Peyer's patch (tissue), 4 donors: ENCODE data around the gene SSH2. TPM values are rescaled to one million over a fixed set of nuclear protein-coding genes. Genes with fewer than 3 reads are reported as not detected.
"Not testable (repeated sequence)": the region's sequence is repeated elsewhere in the genome, so short reads cannot be mapped to it uniquely, and the experiment has no call there.

Experiments
- DNase-seq, 3 donors: peaks; one replicate each; pipeline ENCODE4 v3.0.0-alpha.2; 2017 to 2019
- H3K27ac ChIP-seq, 4 donors: fragments of 200-600 bp; sonication (generic); one replicate each; pipeline ENCODE4 v1.5.1; 2016 to 2019
- H3K27me3 ChIP-seq, 2 donors: fragments of 200-600 bp; sonication (generic); one replicate each; pipeline ENCODE4 v1.5.1; 2019
- H3K36me3 ChIP-seq, 3 donors: fragments of 200-600 bp; sonication (generic); one replicate each; pipeline ENCODE4 v1.5.1; 2016 to 2019
- H3K4me1 ChIP-seq, 4 donors: fragments of 200-600 bp; sonication (generic); one replicate each; pipeline ENCODE4 v1.5.1; 2016 to 2019
- H3K4me3 ChIP-seq, 4 donors: fragments of 200-600 bp; sonication (generic); 1 replicate in 3 of 4; 2 replicates in 1 of 4; pipeline ENCODE4 v1.5.1; 2016 to 2019; ENCODE audit warnings: mild to moderate bottlenecking in 1 of 4
- H3K9me3 ChIP-seq, 4 donors: fragments of 200-600 bp; sonication (generic); one replicate each; pipeline ENCODE4 v1.5.1; 2016 to 2019; ENCODE audit warnings: mild to moderate bottlenecking in 1 of 4
- POLR2A ChIP-seq, 2 donors: fragments of 450-650 bp; IDR thresholded peaks; one replicate each; pipeline ENCODE4 v1.5.1; 2017; ENCODE audit warnings: antibody characterized with exemption in 2 of 2, mild to moderate bottlenecking in 2 of 2, moderate library complexity in 2 of 2
- total RNA-seq, 4 donors: library from RNA; depleted of rRNA; stranded (reverse); fragments of >200 nt; gene quantifications; one replicate each; pipeline ENCODE4 v1.1.0, GENCODE V29; 2016
- TF ChIP-seq, protein P1 (sequence below), 6 experiments: fragments of 450-650 bp in 4 of 6; fragments of 200-600 bp in 2 of 6; sonication (generic) in 1 of 6; IDR thresholded peaks; one replicate each; pipeline ENCODE4 v1.5.1; 2017 to 2019; ENCODE audit warnings: antibody characterized with exemption in 6 of 6, mild to moderate bottlenecking in 3 of 6, moderate library complexity in 1 of 6

SSH2 gene
- total RNA-seq, 4 donors from 2014 or later, result 45.4 to 139 (median 58.2) TPM

DNA sequence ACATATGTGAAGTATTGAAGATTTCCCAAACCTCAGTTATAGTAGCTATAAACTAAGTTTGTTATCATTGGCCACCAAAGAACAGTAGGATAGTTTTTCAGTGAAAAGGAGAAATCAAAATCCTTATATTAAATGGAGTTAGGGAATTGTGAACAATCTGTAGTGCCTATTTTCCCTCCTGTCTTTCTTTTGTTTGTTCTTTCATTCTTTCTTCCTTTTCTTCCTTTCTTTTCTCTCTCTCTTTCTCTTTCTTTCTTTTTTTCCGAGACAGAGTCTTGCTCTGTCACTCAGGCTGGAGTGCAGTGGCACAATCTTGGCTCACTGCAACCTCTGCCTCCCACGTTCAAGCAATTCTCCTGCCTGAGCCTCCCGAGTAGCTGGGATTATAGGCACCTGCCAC, 48.8 kb downstream of the SSH2 start:
- H3K27me3 ChIP-seq, result no peaks in the 10 kb centered on the region

DNA sequence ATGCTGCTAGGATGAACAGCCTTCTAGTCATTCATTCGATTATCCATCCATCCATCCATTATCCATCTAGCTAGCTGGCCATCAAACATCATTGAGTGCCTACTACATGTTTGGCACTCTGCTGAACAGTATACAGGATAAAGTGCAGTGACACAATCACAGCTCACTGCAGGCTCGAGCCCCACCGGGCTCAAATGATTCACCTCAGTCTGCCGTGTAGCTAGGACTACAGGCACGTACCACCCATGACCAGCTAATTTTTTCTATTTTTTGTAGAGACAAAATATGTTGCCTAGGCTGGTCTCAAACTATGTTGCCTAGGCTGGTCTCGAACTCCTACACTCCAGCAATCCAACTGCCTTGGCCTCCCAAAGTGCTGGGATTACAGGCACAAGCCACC, 50.0 kb downstream of the SSH2 start:
- Histone ChIP-seq H3K9me3 (no peaks in the 10 kb centered on the region), H3K27ac (no peak overlapping the region), H3K4me1 (no peaks in the 10 kb centered on the region), H3K36me3 (no peaks in the 10 kb centered on the region), H3K4me3 (no peak overlapping the region), H3K27me3 (no peaks in the 10 kb centered on the region)
- TF ChIP-seq POLR2A (IDR thresholded peaks at IDR 0.05), result no peak
- TF ChIP-seq, protein P1, sequence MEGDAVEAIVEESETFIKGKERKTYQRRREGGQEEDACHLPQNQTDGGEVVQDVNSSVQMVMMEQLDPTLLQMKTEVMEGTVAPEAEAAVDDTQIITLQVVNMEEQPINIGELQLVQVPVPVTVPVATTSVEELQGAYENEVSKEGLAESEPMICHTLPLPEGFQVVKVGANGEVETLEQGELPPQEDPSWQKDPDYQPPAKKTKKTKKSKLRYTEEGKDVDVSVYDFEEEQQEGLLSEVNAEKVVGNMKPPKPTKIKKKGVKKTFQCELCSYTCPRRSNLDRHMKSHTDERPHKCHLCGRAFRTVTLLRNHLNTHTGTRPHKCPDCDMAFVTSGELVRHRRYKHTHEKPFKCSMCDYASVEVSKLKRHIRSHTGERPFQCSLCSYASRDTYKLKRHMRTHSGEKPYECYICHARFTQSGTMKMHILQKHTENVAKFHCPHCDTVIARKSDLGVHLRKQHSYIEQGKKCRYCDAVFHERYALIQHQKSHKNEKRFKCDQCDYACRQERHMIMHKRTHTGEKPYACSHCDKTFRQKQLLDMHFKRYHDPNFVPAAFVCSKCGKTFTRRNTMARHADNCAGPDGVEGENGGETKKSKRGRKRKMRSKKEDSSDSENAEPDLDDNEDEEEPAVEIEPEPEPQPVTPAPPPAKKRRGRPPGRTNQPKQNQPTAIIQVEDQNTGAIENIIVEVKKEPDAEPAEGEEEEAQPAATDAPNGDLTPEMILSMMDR (IDR thresholded peaks at IDR 0.05), result no peak
- DNase-seq, result no peak

More for the DNA sequence above, 48.8 kb downstream of the SSH2 start:
- no peak for TF ChIP-seq POLR2A (IDR thresholded peaks at IDR 0.05)
- TF ChIP-seq, protein P1 (IDR thresholded peaks at IDR 0.05), result no peak
- DNase-seq, result no peak
- Histone ChIP-seq H3K9me3 (no peaks in the 10 kb centered on the region), H3K36me3 (no peaks in the 10 kb centered on the region), H3K4me1 (no peaks in the 10 kb centered on the region), H3K4me3 (no peak overlapping the region), H3K27ac (no peak overlapping the region)

DNA sequence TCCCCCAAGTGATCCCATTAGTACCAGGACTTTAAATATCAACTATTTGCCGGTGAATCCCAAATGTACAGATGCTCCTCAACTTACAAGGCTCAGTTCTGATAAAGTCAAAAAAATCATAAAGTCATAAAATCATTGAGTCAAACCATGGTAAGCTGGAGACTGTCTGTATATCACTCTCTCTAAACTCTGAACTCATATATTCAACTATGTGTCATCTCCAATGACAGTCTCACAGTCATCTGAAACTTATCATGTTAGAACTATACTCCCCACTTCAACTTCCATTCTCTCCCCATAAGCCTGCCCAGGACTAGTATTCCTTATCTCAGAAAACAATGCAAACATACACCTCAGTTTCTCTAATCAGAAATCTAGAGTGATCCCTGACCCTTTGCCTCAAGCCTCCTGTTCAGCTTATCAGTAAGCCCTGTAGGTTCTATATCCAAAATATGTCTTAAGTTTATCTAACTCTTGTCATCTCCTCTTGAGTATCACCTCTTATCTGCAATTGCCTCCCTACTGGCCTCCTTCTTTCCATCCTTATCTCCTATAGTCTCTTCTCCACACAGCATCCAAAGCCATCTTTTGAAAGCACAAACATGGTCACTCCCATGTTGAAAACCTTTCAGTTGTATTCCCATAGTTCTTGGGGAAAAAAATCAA, 55.0 kb downstream of the SSH2 start:
- DNase-seq, result no peak
- Histone ChIP-seq H3K27ac (no peak overlapping the region), H3K9me3 (no peaks in the 10 kb centered on the region), H3K4me1 (peaks cover 0 to 6% (median 0%) of the 10 kb centered on the region in 4 donors), H3K4me3 (no peak overlapping the region), H3K27me3 (no peaks in the 10 kb centered on the region), H3K36me3 (no peaks in the 10 kb centered on the region)
- TF ChIP-seq, protein P1 (IDR thresholded peaks at IDR 0.05), result no peak
- TF ChIP-seq POLR2A (IDR thresholded peaks at IDR 0.05), result no peak

DNA sequence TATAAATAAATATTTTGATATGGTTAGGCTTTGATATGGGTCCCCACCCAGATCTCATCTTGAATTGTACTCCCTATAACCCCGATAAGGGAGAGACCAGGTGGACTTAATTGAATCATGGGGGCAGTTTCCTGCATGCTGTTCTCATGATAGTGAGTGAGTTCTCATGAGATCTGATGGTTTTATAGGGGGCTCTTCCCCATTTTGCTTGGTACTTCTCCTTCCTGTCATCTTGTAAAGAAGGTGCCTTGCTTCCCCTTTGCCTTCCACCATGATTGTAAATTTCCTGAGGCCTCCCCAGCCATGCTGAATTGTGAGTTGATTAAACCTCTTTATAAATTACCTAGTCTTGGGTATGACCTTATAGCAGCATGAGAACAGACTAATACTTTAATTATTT, 55.7 kb downstream of the SSH2 start:
- not testable (repeated sequence) for H3K36me3 ChIP-seq, H3K4me3 ChIP-seq, DNase-seq, H3K4me1 ChIP-seq, H3K27me3 ChIP-seq, H3K9me3 ChIP-seq, H3K27ac ChIP-seq

DNA sequence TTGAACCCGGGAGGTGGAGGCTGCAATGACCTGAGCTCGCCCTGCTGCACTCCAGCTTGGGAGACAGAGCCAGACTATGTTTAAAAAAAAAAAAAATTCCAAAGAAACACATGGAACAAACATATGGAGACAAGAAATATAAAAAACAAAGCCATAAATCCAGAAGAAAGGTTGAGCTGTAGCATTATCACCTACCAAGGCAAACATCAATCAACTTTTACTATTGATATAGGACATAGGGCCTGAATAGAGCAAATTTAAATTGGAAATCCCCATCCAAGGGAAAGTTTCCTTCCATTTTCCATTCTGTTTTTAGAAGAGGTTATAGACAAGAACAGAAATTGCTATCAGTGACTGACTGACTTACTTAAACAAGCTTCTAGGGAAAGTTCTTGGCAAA, 56.6 kb downstream of the SSH2 start:
- DNase-seq, result no peak
- Histone ChIP-seq H3K27ac (no peak overlapping the region), H3K9me3 (no peaks in the 10 kb centered on the region)

DNA sequence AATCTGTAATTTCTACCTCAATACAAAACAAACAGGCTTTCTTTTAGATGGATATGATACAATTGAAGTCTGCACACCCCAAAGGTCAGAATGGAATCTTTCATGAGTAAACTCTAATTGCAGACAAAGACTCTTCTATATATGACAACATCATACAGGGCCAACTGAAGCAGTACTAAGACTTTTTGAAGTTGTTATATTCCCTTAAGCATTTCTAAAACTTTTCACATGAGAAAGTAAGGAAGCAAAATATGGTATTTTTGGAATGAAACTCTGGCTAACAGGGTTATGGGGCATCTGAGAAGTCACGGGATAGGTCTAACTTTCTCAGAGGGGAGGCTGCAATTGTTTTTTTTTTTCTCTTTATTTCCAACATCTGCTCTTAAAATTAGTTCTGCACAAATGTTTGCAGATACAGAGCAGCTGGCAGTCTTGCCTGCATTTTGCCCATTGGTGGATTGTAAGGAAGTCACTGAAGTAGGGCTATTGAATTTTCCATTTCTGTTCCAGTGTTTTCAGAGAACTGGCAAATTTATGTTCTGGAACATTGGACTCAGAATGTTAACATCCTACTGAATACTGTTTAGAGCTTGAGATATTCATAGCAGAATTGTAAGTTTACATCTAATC, 59.1 kb downstream of the SSH2 start:
- Histone ChIP-seq H3K36me3 (no peaks in the 10 kb centered on the region), H3K27ac (no peak overlapping the region), H3K4me3 (no peak overlapping the region), H3K4me1 (peaks cover 0 to 6% (median 0%) of the 10 kb centered on the region in 4 donors), H3K9me3 (no peaks in the 10 kb centered on the region), H3K27me3 (no peaks in the 10 kb centered on the region)
- DNase-seq, result no peak
- TF ChIP-seq, protein P1 (IDR thresholded peaks at IDR 0.05), result no peak
- TF ChIP-seq POLR2A (IDR thresholded peaks at IDR 0.05), result no peak

More for the DNA sequence above, 56.6 kb downstream of the SSH2 start:
- TF ChIP-seq, protein P1 (IDR thresholded peaks at IDR 0.05), result no peak
- TF ChIP-seq POLR2A (IDR thresholded peaks at IDR 0.05), result no peak
- no peaks in the 10 kb centered on the region for H3K36me3 ChIP-seq
- peaks cover 0 to 6% (median 0%) of the 10 kb centered on the region in 4 donors for H3K4me1 ChIP-seq
- no peaks in the 10 kb centered on the region for H3K27me3 ChIP-seq
- no peak overlapping the region for H3K4me3 ChIP-seq
